Heart right ventricle (tissue), 16 donors: Measurements from ENCODE around the gene APOL1. TPM values are rescaled to one million over a fixed set of nuclear protein-coding genes. Genes with fewer than 3 reads are reported as not detected.
A peak's percentile ranks its signal among the peaks of the same experiment; 100 is the strongest.
"Not testable (repeated sequence)": the region's sequence is repeated elsewhere in the genome, so short reads cannot be mapped to it uniquely, and the experiment has no call there.

Source experiments
- ATAC-seq, 8 donors: fragments of 200-7000 bp; cut with Tn5 transposase; one replicate each; pipeline ENCODE4 v1.9.1; 2020; ENCODE audit warnings: mild to moderate bottlenecking in 8 of 8, moderate library complexity in 8 of 8, moderate number of reproducible peaks in 1 of 8
- DNase-seq, 2 donors: peaks; one replicate each; pipeline ENCODE4 v3.0.0-alpha.2; 2020
- H3K27ac ChIP-seq, 10 donors: fragments of 200-600 bp; sonication (generic) in 2 of 10; one replicate each; pipeline versions ENCODE4 v1.5.0 to v1.8.0; 2020 to 2022; ENCODE audit warnings: mild to moderate bottlenecking in 3 of 10
- H3K27me3 ChIP-seq, 7 donors: fragments of 200-600 bp; one replicate each; pipeline ENCODE4 v1.8.0; 2021 to 2022; ENCODE audit warnings: mild to moderate bottlenecking in 2 of 7
- H3K36me3 ChIP-seq, 9 donors: fragments of 200-600 bp; sonication (generic) in 1 of 9; one replicate each; pipeline versions ENCODE4 v1.5.0 to v1.8.0; 2020 to 2022; ENCODE audit warnings: mild to moderate bottlenecking in 2 of 9
- H3K4me1 ChIP-seq, 9 donors: fragments of 200-600 bp; sonication (generic) in 1 of 9; one replicate each; pipeline versions ENCODE4 v1.5.0 to v1.8.0; 2020 to 2022; ENCODE audit warnings: mild to moderate bottlenecking in 4 of 9
- H3K4me3 ChIP-seq, 10 donors: fragments of 200-600 bp; sonication (generic) in 2 of 10; one replicate each; pipeline versions ENCODE4 v1.5.0 to v1.8.0; 2020 to 2022; ENCODE audit warnings: mild to moderate bottlenecking in 7 of 10, moderate library complexity in 2 of 10
- H3K9me3 ChIP-seq, 11 donors: fragments of 200-600 bp in 10 of 11; sonication (generic) in 2 of 11; one replicate each; pipeline versions ENCODE4 v1.5.0 to v1.8.0; 2013 to 2022; ENCODE audit warnings: mild to moderate bottlenecking in 2 of 11, control low read depth in 1 of 11, moderate library complexity in 1 of 11
- CTCF ChIP-seq, 9 donors: fragments of 200-600 bp; sonication (generic) in 2 of 9; IDR thresholded peaks; one replicate each; pipeline versions ENCODE4 v1.5.0 to v1.8.0; 2021 to 2022; ENCODE audit warnings: antibody characterized with exemption in 9 of 9, mild to moderate bottlenecking in 5 of 9, moderate library complexity in 1 of 9
- whole genome bisulfite sequencing, 2 donors: extraction: QIAGEN DNeasy Blood & Tissue Kit; methylation state at CpG; one replicate each; pipeline ENCODE4 v1.1.7; 2013; ENCODE audit warnings: inconsistent platforms in 1 of 2; 5-methylcytosine and 5-hydroxymethylcytosine counted together
- intact Hi-C, 10 donors: fragments of 100-400 bp; cut with DNase I; formaldehyde crosslinking; loops; one replicate each; pipeline versions ENCODE4 v1.11.1 to v1.14.2; 2022
- polyA plus RNA-seq, 2 donors: library from polyadenylated mRNA; stranded (reverse); fragments of 200-250 nt; gene quantifications; one replicate each; pipeline ENCODE4 v1.2.3, GENCODE V29; 2013
- total RNA-seq, 10 donors: library from RNA; stranded (reverse); fragmentation: NEBNext Ultra II Directional in 3 of 10; extraction: Animal tissue kit (Norgen Biotek cat#: 25700) in 3 of 10; gene quantifications; one replicate each; pipeline versions ENCODE4 v1.2.1 to v1.2.4, GENCODE V29; 2021 to 2023
- donor health status: Arrhythmogenic right ventricular cardiomyopathy.
- donor health status: ischemic (EF 13 %, LVEDD 7.1; RV severe dilation, severe dysfunction).
- donor health status: healthy with polysubstance abuse.
- donor health status: DM: no; HTN: yes; CAD: no.
- donor health status: DM: no; HTN: no; CAD: no.
- donor health status: ischemic (EF 25% LVEDD 6.9; RV normal size, moderate dysfunction).
- donor health status: ischemic (EF 25% LVEDD 5.7; RV mildly dilated, moderate dysfunction).
- donor health status: healthy.
- donor health status: DM: yes; HTN: yes; CAD: no.
- donor health status: Ischemic cardiomyopathy.
- donor health status: ischemic (EF 35%, LVEDD 5.7; RV mildly dilated, moderate dysfunction).
- donor health status: nonischemic (EF 11% LVEDD 7.7; RV severe dilation, severe dysfunction).
- donor health status: DM: yes; HTN: yes; CAD: no.
- donor health status: PGD.
- donor health status: ischemic (EF 29% LVEDD 5.4; RV normal size, mild dysfunction).
- donor health status: nonischemic (EF 23%, LVEDD 6.1; RV moderate dilation, normal function).

The APOL1 gene
- total and polyA plus RNA-seq, 12 donors = 9.8 to 121 (median 17.5) TPM

GRCh38 chr22:36206255-36206654 lies 46.7 kb upstream of the APOL1 start:
- Histone ChIP-seq H3K4me1 (peaks cover 2 to 50% (median 24%) of the 10 kb centered on the region in 9 donors), H3K27ac (no peak overlapping the region), H3K36me3 (no peaks in the 10 kb centered on the region), H3K27me3 (no peaks in the 10 kb centered on the region), H3K4me3 (no peak overlapping the region), H3K9me3 (no peaks in the 10 kb centered on the region)
- WGBS, 2 donors = 92 to 100% methylated on average over 1 of the region's 1 CpG
- no peak for ATAC-seq
- no peak for DNase-seq
- no peak for TF ChIP-seq CTCF (IDR thresholded peaks at IDR 0.05)
- intact Hi-C loops = loop anchor here in 1 of 10 donors (10.0 kb wide), 1 partner anchor 49 kb away; the partner anchor contains the start of gene APOL1

GRCh38 chr22:36208162-36208765 lies 44.7 kb upstream of the APOL1 start:
- DNase-seq (no peak), ATAC-seq (no peak)
- no peaks in the 10 kb centered on the region for H3K9me3 ChIP-seq
- H3K27me3 ChIP-seq = no peaks in the 10 kb centered on the region
- H3K36me3 ChIP-seq = no peaks in the 10 kb centered on the region
- H3K4me1 ChIP-seq = peaks cover 0 to 54% (median 12%) of the 10 kb centered on the region in 9 donors
- peak overlapping the region in 1 of 10 donors; percentile 4 for H3K27ac ChIP-seq
- WGBS, 2 donors = 31 to 42% methylated on average over 1 of the region's 1 CpG
- TF ChIP-seq CTCF (IDR thresholded peaks at IDR 0.05) = no peak
- intact Hi-C loops = loop anchor here in 1 of 10 donors (10.0 kb wide), 1 partner anchor 47 kb away; the partner anchor contains the start of gene APOL1
- no peak overlapping the region for H3K4me3 ChIP-seq

- H3K27me3 ChIP-seq = no peaks in the 10 kb centered on the region
- H3K36me3 ChIP-seq = no peaks in the 10 kb centered on the region
- ATAC-seq = no peak
- no peak for TF ChIP-seq CTCF (IDR thresholded peaks at IDR 0.05)
- no peaks in the 10 kb centered on the region for H3K9me3 ChIP-seq
- 98 to 100% methylated on average over 1 of the region's 1 CpG for WGBS, 2 donors
- no peak for DNase-seq
- H3K4me3 ChIP-seq = no peak overlapping the region
- intact Hi-C loops = loop anchor here in 1 of 10 donors (10.0 kb wide), 1 partner anchor 46 kb away; the partner anchor contains the start of gene APOL1
- H3K4me1 ChIP-seq = peaks cover 0 to 60% (median 12%) of the 10 kb centered on the region in 9 donors
- no peak overlapping the region for H3K27ac ChIP-seq
Measured at GRCh38 chr22:36208914-36209313, 44.0 kb upstream of the APOL1 start.

GRCh38 chr22:36209488-36209908 lies 43.4 kb upstream of the APOL1 start:
- H3K36me3 ChIP-seq, H3K9me3 ChIP-seq, DNase-seq, H3K27me3 ChIP-seq, H3K27ac ChIP-seq, ATAC-seq, H3K4me3 ChIP-seq: not testable (repeated sequence)
- H3K4me1 ChIP-seq = peaks cover 0 to 63% (median 12%) of the 10 kb centered on the region in 9 donors
- intact Hi-C loops = loop anchor here in 1 of 10 donors (10.0 kb wide), 1 partner anchor 45 kb away; the partner anchor contains the start of gene APOL1
- 83 to 87% methylated on average over 5 of the region's 5 CpGs for WGBS, 2 donors

- Histone ChIP-seq H3K36me3 (no peaks in the 10 kb centered on the region), H3K9me3 (no peaks in the 10 kb centered on the region), H3K27ac (peak overlapping the region in 1 of 10 donors; percentile 63), H3K4me1 (peaks cover 0 to 63% (median 12%) of the 10 kb centered on the region in 9 donors), H3K27me3 (no peaks in the 10 kb centered on the region), H3K4me3 (no peak overlapping the region)
- no peak for TF ChIP-seq CTCF (IDR thresholded peaks at IDR 0.05)
- ATAC-seq (no peak), DNase-seq (no peak)
- 86% methylated on average over 3 of the region's 3 CpGs for WGBS, 2 donors
- intact Hi-C loops = no loop called here
Measured at GRCh38 chr22:36210224-36210623, 42.7 kb upstream of the APOL1 start.
